GM12873 (cell line): ENCODE data around the gene A2M.

Experiments
- TF ChIP-seq, protein P1 (sequence below): IDR thresholded peaks from 2 replicates; pipeline ENCODE4 v1.5.1; 2012; ENCODE audit warnings: low read depth, mild to moderate bottlenecking, moderate library complexity, low read length, control low read depth; ENCODE audit not compliant: insufficient read depth; ENCODE audit errors: missing control alignments

Gene A2M

DNA sequence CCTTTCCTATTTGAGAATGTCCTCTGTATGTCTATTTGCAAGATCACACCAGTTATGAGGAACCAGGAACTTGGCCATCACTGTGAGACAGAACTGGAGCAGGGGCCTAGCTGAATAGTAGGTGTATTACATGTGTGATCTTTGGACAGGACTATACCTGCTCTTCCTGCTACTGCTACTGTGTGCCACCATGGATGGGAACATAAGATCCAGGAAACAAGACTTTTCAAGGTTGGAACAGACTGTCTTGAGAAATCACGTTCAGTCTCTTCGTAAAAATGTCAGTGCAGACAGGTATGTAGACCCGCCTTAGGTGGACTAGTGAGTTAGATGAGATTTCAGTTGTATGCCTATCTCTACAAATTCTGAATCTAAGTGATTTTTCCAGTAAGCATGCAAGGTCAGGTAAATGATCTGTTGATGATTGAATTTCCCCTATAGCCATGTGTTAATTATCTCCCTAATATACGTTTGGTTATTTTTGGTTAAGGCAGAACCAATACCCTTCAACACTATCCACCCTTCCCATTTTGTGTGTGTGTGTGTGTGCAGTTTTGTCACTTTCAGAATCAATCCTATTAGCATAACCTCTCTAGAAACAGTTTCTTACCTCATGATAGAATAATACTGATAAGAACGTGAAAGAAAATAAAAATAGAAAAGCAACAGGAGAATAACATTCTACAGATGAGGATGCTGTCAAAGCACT lies 7.1 kb downstream of the A2M start:
- TF ChIP-seq, protein P1, sequence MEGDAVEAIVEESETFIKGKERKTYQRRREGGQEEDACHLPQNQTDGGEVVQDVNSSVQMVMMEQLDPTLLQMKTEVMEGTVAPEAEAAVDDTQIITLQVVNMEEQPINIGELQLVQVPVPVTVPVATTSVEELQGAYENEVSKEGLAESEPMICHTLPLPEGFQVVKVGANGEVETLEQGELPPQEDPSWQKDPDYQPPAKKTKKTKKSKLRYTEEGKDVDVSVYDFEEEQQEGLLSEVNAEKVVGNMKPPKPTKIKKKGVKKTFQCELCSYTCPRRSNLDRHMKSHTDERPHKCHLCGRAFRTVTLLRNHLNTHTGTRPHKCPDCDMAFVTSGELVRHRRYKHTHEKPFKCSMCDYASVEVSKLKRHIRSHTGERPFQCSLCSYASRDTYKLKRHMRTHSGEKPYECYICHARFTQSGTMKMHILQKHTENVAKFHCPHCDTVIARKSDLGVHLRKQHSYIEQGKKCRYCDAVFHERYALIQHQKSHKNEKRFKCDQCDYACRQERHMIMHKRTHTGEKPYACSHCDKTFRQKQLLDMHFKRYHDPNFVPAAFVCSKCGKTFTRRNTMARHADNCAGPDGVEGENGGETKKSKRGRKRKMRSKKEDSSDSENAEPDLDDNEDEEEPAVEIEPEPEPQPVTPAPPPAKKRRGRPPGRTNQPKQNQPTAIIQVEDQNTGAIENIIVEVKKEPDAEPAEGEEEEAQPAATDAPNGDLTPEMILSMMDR, result no peak

DNA sequence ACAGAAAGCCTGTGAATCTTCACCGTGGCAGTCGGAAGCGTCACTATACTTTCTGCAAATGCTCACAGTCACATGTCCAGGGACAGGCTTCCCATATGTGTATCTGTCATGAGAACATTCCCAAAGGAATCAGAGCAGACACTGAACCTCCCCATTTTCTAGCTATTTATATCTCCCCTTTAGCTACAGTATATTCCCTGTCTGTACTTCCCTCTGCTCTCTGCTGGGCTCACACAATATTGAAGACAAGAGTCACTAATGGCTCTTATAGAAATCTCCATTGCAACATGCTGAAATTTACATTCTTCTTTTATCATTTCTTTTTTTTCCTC lies 8.2 kb downstream of the A2M start:
- TF ChIP-seq, protein P1, result no peak

DNA sequence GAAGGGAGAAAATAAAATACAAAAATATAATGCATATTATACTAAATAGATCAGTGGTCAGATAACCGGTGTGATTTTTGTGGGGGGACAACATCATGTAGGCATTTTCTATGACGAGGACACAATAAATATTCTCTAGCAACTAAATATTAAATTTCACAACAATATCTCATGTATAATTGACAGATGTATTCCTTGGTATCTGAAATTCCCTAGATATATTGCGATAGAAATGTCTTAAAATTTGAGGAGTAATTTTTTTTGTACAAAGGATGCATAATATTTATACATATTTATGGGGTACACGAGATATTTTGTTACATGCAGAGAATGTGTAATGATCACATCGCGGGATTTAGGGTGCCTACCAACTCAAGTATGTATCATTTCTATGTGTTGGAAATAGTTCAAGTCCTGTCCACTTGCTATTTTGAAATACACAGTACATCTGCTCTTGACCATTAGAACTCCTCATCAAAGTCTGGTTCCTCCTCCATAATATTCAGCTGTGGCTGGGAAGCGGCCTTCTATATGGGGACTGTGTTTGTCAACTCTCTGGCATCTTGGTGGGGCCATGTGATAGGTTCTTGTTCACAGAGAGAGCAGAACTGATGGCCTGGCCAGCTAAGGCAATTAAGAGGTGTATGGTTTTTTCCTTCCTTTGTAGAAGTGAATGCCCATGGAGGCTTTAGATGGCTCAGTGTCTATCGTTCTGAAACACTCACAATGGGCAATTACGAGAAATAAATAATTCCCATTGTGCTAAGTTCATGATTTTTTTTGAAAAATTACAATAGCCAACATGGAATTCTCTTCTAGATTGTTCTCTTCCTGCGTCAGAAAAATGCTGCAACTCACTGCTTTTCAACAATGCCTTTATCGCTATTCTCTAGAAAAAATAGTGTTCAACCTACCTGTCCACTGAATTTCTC lies 8.8 kb downstream of the A2M start:
- TF ChIP-seq, protein P1, result no peak

DNA sequence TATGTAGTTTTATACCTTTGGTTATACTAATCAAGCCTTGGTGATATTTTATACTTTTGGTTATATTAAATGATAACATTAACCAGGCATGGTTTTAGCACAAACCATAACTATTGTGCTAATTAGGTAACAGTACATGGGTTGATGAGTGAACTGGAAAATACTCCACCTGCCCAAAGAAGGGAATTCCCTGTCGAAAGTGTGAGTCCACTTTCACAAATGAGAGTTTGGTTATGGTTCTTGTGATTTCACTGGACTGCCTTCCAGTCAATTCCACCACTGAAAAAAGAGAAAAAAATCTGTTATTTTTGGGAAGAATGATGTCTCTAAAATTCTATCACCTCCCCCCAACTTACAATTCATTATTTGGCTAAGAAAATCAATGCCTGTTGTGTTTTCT lies 9.7 kb downstream of the A2M start:
- TF ChIP-seq, protein P1, result no peak

DNA sequence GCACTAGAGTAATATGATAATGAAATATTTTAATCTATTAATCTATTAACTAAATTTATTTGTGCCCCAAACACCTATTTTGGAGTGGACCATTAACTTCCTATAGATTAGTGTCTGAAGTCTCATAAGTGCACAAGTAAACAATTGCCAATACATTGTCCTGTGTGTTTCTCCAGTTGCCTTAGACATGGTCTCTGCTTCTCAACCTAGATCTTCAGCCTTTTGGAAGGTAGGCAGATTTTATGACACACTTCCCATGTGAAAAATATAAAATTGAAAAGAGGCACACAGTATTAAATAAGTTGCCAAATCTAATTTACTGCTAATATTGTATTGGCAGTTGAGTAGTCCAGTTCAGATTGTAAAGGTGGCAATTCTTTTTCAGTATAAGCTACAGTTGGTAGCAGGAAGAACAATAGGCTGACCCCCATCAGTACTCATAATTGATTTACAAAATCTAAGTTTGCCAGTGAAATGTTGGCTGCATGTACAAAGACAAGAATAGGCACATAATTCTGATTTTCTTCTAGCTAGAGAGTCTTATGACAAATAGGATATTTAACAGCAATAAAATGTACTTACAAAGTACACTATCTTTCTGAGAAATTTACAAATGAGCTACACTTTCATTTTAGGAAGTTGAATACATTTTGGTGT lies 10.8 kb downstream of the A2M start:
- TF ChIP-seq, protein P1, result no peak

DNA sequence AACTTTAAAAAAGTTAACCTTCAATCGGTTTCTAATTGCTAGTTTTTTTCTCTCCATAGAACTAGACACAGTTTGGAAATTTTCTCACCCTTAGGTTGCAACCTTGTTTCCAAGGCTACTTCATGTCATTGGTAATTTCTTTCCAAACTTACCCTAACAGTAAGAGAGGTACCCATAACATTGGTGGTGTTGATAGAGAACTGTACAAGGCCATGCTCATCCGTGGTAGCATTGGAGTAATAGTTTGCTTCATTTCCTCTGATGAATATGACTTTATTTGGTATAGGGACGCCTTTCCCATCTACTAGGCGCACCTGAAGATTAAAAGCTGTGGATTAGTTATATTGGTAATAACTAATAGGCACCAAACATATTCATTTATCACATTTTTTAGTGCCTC lies 11.6 kb downstream of the A2M start:
- TF ChIP-seq, protein P1, result no peak
